Kidney epithelial cell (primary cell): Measurements from ENCODE around the gene CYP2A7. TPM values are rescaled to one million over a fixed set of nuclear protein-coding genes. Genes with fewer than 3 reads are reported as not detected.
"Not testable (repeated sequence)": the region's sequence is repeated elsewhere in the genome, so short reads cannot be mapped to it uniquely, and the experiment has no call there.

ENCODE experiments used
- DNase-seq: peaks from one replicate; pipeline ENCODE4 v3.0.0-alpha.2; 2010; ENCODE audit warnings: low read depth
- H3K27me3 ChIP-seq: 2 replicates; pipeline ENCODE4 v1.6.0; 2011; ENCODE audit warnings: low read length; ENCODE audit not compliant: control insufficient read depth, insufficient read depth
- H3K36me3 ChIP-seq: 2 replicates; pipeline ENCODE4 v1.5.1; 2011; ENCODE audit warnings: low read length; ENCODE audit not compliant: control insufficient read depth, insufficient read depth
- H3K4me3 ChIP-seq: 2 replicates; pipeline ENCODE4 v1.5.1; 2011; ENCODE audit warnings: low read depth, mild to moderate bottlenecking, control low read depth, low read length
- total RNA-seq: library from RNA; depleted of rRNA; stranded (reverse); fragments of >200 nt; gene quantifications from 2 replicates; pipeline ENCODE4 v1.2.3, GENCODE V29; 2015
- TF ChIP-seq, protein P1 (sequence below): IDR thresholded peaks from 2 replicates; pipeline ENCODE4 v1.5.1; 2011; ENCODE audit warnings: mild to moderate bottlenecking, moderate library complexity, low read length, control low read depth, inconsistent platforms; ENCODE audit not compliant: insufficient read depth, poor library complexity, severe bottlenecking

The CYP2A7 gene, protein sequence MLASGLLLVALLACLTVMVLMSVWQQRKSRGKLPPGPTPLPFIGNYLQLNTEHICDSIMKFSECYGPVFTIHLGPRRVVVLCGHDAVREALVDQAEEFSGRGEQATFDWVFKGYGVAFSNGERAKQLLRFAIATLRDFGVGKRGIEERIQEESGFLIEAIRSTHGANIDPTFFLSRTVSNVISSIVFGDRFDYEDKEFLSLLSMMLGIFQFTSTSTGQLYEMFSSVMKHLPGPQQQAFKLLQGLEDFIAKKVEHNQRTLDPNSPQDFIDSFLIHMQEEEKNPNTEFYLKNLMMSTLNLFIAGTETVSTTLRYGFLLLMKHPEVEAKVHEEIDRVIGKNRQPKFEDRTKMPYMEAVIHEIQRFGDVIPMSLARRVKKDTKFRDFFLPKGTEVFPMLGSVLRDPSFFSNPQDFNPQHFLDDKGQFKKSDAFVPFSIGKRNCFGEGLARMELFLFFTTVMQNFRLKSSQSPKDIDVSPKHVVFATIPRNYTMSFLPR
- total RNA-seq, result not detected in 2 replicates

DNA sequence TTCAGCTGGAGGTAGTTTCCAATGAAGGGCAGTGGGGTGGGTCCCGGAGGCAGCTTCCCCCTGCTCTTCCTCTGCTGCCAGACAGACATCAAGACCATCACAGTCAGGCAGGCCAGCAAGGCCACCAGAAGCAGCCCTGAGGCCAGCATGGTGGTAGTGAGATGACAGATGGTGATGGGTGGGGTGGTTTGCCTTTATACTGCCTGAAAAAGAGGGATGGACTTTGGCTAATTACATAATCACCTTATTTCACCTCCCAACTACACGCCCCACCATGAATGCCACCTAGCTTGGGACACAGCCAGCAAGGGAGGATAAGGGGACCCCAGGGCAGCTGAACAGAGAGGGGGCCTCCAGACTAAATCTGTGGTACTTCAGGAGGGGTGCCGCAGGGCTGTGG is at the start of gene CYP2A7:
Gene CYP2A7, minus strand, starts transcription at position 170 of the 400 bp plus-strand sequence. Its CDS starts 21 bp downstream, at position 149.
- not testable (repeated sequence) for H3K36me3 ChIP-seq, H3K4me3 ChIP-seq, H3K27me3 ChIP-seq, DNase-seq

DNA sequence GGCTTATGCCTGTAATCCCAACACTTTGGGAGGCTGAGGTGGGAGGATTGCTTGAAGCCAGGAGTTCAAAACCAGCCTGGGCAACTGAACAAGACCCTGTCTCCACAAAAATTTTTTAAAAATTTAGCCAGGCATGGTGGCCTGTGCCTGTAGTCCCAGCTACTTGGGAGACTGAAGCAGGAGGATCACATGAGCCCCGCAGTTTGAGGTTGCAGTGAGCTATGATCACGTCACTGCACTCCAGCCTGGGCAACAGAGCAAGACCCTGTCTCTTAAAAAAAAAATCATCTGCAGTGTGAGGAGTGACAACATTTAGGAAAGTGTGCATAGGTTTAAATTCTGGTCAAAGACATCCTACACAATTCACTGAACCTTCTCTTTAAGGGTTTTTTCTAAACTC is 48.8 kb upstream of the CYP2A7 start:
- H3K4me3 ChIP-seq, H3K36me3 ChIP-seq, DNase-seq, H3K27me3 ChIP-seq: not testable (repeated sequence)

DNA sequence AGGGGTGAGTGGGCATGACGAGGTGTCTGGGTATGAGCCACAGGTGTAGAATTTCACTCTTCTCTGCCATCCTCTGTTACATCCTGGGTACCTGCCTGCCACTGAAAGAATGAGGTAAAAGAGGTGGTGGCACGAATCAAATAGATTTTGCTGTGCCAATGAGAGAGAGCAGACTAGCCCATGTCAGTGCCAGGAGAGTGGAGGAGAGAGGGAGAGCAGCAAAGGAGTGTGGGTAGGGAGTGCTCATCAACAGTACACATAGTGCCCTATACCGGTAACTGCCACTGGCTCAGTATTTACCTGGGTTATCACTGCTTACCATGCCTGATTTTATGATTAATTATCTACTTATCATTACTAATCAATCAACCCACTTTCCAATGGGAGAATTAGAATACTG is 47.9 kb upstream of the CYP2A7 start:
- DNase-seq, H3K27me3 ChIP-seq, H3K4me3 ChIP-seq, H3K36me3 ChIP-seq: not testable (repeated sequence)

DNA sequence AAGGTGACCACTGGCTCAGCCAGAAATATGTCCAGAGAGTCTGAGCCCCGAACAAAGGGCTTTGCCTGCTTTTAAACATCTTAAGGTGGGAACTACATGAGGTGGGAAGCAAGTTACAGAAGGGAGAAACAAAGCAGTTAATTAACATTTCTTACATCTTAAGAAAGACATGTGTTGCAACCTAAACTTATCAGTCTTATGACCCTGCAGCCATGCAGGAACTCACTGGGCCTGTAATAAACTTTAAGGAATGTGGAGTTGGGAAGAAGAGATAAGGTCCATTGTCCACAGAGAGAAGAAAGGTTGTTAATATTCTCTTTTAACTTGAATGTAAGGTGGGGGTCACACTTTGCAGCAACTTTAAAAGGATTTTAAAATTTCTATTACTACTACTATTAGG is 46.8 kb upstream of the CYP2A7 start:
- Histone ChIP-seq H3K27me3 (no peaks in the 10 kb centered on the region), H3K4me3 (no peak overlapping the region), H3K36me3 (no peaks in the 10 kb centered on the region)
- DNase-seq, result no peak
- TF ChIP-seq, protein P1, sequence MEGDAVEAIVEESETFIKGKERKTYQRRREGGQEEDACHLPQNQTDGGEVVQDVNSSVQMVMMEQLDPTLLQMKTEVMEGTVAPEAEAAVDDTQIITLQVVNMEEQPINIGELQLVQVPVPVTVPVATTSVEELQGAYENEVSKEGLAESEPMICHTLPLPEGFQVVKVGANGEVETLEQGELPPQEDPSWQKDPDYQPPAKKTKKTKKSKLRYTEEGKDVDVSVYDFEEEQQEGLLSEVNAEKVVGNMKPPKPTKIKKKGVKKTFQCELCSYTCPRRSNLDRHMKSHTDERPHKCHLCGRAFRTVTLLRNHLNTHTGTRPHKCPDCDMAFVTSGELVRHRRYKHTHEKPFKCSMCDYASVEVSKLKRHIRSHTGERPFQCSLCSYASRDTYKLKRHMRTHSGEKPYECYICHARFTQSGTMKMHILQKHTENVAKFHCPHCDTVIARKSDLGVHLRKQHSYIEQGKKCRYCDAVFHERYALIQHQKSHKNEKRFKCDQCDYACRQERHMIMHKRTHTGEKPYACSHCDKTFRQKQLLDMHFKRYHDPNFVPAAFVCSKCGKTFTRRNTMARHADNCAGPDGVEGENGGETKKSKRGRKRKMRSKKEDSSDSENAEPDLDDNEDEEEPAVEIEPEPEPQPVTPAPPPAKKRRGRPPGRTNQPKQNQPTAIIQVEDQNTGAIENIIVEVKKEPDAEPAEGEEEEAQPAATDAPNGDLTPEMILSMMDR, result no peak

DNA sequence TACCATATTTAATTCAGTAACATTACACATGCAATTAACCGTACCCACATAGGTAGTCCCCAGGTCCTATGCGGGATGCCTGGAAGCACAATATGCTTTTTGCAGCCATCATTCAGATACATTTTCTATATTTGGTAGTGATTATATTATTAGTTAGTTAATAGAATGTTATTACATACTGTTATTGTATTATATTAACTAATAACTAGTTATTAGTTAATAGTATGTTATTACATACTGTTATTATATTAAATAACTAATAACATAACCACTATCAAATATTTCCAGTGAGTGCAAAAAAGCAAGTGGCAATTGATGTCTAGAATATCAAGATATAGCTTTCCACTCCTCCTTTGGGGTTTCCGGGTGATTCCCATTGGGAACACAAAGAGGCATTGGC is 45.5 kb upstream of the CYP2A7 start:
- TF ChIP-seq, protein P1, result no peak
- Histone ChIP-seq H3K4me3 (no peak overlapping the region), H3K27me3 (no peaks in the 10 kb centered on the region), H3K36me3 (no peaks in the 10 kb centered on the region)
- DNase-seq, result no peak

DNA sequence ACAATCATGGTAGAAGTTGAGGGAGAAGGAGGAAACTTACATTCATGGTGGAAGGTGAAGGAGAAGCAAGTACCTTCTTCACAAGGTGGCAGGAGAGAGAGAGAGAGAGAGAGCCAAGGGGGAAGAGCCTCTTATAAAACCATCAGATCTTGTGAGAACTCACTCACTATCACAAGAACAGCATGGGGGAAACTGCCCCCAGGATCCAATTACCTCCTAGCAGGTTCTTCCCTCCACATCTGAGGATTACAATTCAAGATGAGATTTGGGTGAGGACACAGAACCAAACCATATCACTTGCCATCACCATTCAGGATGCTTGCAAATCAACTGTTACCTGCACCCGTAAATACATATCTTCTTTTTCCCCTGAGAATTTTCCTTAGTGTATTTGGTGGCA is 44.2 kb upstream of the CYP2A7 start:
- DNase-seq, H3K4me3 ChIP-seq, H3K36me3 ChIP-seq, H3K27me3 ChIP-seq: not testable (repeated sequence)

DNA sequence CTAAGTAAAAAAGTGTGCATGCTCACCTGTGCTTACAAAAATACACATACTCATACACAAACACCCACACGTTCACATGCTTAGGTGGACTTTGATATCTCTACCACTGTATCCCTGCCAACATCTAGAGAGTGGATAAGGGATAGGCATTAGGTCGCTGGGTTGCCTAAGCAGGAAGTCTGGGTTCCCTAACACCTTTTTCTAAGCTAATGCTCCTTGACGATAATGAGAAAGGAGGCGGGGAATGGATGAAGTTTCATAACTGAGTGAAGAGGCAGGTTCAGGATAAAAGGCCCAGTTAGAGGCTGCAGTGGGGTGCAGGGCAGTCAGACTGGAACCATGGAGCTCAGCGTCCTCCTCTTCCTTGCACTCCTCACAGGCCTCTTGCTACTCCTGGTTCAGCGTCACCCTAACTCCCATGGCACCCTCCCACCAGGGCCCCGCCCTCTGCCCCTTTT is 41.9 kb upstream of the CYP2A7 start:
- H3K27me3 ChIP-seq, result no peaks in the 10 kb centered on the region
- no peaks in the 10 kb centered on the region for H3K36me3 ChIP-seq
- H3K4me3 ChIP-seq, result no peak overlapping the region
- TF ChIP-seq, protein P1, result no peak
- DNase-seq, result no peak

DNA sequence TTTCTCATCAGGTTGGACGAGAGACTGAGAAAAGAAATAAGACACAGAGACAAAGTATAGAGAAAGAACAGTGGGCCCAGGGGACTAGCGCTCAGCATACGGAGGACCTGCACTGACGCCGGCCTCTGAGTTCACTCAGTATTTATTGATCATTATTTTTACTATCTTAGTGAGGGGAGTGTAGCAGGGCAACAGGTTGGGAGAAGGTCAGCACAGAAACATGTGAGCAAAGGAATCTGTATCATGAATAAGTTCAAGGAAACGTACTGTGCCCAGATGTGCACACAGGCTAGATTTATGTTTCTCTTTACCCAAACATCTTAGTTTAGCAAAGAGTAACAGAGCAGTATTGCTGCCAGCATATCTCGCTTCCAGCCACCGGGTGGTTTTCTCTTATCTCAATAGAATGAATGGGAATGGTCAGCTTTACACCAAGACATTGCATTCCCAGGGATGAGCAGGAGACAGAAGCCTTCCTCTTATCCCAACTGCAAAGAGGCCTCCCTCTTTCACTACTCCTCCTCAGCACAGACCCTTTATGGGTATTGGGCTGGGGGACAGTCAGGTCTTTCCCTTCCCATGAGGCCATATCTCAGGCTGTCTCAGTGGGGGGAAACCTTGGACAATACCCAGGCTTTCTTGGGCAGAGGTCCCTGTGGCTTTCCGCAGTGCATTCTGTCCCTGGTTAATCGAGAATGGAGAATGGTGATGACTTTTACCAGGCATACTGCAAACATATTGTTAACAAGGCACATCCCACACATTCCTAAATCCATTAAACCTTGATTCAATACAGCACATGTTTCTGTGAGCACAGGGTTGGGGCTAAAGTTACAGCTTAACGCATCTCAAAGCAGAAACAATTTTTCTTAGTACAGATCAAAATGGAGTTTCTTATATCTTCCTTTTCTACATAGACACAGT is 40.5 kb upstream of the CYP2A7 start:
- not testable (repeated sequence) for DNase-seq, H3K4me3 ChIP-seq, H3K27me3 ChIP-seq, H3K36me3 ChIP-seq
